BLaER1 (cell line): ENCODE data around the gene WWC1.

Experiments
- H3K27ac ChIP-seq: shearing (Covaris generic); formaldehyde crosslinking; 2 replicates; pipeline ENCODE4 v1.8.1; 2022
- H3K27me3 ChIP-seq: shearing (Covaris generic); formaldehyde crosslinking; 2 replicates; pipeline ENCODE4 v1.8.1; 2022
- H3K36me3 ChIP-seq: shearing (Covaris generic); formaldehyde crosslinking; 2 replicates; pipeline ENCODE4 v1.8.1; 2022
- H3K4me1 ChIP-seq: shearing (Covaris generic); formaldehyde crosslinking; 2 replicates; pipeline ENCODE4 v1.8.1; 2022
- H3K4me2 ChIP-seq: shearing (Covaris generic); formaldehyde crosslinking; 2 replicates; pipeline ENCODE4 v1.8.1; 2022
- H3K4me3 ChIP-seq: shearing (Covaris generic); formaldehyde crosslinking; 2 replicates; pipeline ENCODE4 v1.8.1; 2022
- H3K9ac ChIP-seq: shearing (Covaris generic); formaldehyde crosslinking; 2 replicates; pipeline ENCODE4 v1.8.1; 2022
- H3K9me3 ChIP-seq: shearing (Covaris generic); formaldehyde crosslinking; 2 replicates; pipeline ENCODE4 v1.8.1; 2022
- H4K20me1 ChIP-seq: shearing (Covaris generic); formaldehyde crosslinking; 2 replicates; pipeline ENCODE4 v1.8.1; 2022
- Cebpa-rat ChIP-seq: shearing (Covaris generic); IDR thresholded peaks from 2 replicates; pipeline ENCODE4 v1.8.1; 2022

WWC1 gene

DNA sequence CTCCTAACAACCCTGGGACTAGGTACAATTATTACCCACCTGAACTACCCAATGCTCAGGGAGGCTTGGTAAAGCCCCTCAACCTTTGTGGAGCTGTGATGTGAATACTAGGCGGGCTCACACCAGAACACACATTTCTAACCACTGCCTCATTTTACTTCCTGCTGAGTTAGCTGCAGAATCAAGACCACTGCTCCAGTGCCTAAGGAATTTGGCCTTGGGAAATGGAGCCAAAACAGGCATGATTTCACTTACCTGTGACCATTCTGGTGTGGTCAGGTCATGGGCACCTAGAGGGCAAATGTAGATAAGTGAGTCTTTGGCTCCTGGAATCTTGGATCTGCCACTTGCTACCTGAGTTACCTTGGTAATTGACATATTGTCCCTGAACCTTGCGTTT lies 5.2 kb downstream of the WWC1 start:
- Histone ChIP-seq H3K4me2 (no peak overlapping the region), H3K36me3 (no peaks in the 10 kb centered on the region), H4K20me1 (no peaks in the 10 kb centered on the region), H3K4me1 (peaks cover 14% of the 10 kb centered on the region), H3K27me3 (peaks cover 6% of the 10 kb centered on the region; the same call in 1 of the 2 replicates), H3K4me3 (no peak overlapping the region), H3K9ac (no peak overlapping the region), H3K27ac (no peak overlapping the region), H3K9me3 (no peaks in the 10 kb centered on the region)
- no peak for TF ChIP-seq Cebpa-rat

DNA sequence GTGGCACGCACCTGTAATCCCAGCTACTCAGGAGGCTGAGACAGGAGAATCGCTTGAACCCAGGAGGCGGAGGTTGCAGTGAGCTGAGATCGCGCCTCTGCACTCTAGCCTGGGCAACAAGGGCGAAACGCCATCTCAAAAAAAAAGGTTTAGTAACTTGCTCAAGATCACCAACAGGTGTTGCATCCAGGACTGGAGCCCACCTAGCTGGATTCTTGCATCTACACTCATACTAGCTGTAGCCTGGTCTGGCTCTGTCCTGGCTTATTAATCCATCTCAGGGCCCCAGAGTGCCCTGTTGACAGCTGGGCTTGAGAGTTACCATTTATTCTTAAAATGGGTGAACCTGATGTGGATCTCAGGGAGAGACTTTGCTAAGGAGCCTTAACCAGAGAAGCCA lies 7.5 kb downstream of the WWC1 start:
- no peaks in the 10 kb centered on the region for H4K20me1 ChIP-seq
- H3K4me3 ChIP-seq, result no peak overlapping the region
- H3K27me3 ChIP-seq, result no peaks in the 10 kb centered on the region
- no peaks in the 10 kb centered on the region for H3K9me3 ChIP-seq
- H3K36me3 ChIP-seq, result no peaks in the 10 kb centered on the region
- H3K4me1 ChIP-seq, result peaks cover 7% of the 10 kb centered on the region; the same call in 1 of the 2 replicates
- no peak overlapping the region for H3K9ac ChIP-seq
- no peak for TF ChIP-seq Cebpa-rat
- H3K4me2 ChIP-seq, result no peak overlapping the region
- H3K27ac ChIP-seq, result no peak overlapping the region

DNA sequence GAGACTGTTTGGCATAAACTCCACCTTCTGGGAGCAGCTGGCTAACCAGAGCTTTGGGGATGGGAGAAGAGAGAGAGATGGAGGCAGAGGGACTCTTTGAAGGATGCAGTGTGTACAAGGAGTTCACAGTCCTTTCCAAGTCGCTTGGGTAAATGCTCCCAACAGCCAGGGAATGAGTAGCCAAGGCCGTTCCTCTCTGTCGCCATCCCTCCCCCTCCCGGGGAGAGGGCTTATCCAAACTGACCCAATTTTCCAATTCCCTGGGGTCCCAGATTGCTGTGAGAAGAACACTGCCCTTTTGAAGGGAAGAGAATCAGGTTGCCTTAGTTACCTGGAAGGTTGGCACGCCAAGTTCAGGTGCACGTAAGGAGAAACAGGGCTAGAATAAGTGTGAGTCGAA lies 7.9 kb downstream of the WWC1 start:
- no peak overlapping the region for H3K27ac ChIP-seq
- H3K27me3 ChIP-seq, result no peaks in the 10 kb centered on the region
- no peaks in the 10 kb centered on the region for H3K36me3 ChIP-seq
- TF ChIP-seq Cebpa-rat, result no peak
- H4K20me1 ChIP-seq, result no peaks in the 10 kb centered on the region
- H3K4me3 ChIP-seq, result no peak overlapping the region
- H3K9ac ChIP-seq, result no peak overlapping the region
- no peak overlapping the region for H3K4me2 ChIP-seq
- H3K4me1 ChIP-seq, result peaks cover 7% of the 10 kb centered on the region; the same call in 1 of the 2 replicates
- no peaks in the 10 kb centered on the region for H3K9me3 ChIP-seq

DNA sequence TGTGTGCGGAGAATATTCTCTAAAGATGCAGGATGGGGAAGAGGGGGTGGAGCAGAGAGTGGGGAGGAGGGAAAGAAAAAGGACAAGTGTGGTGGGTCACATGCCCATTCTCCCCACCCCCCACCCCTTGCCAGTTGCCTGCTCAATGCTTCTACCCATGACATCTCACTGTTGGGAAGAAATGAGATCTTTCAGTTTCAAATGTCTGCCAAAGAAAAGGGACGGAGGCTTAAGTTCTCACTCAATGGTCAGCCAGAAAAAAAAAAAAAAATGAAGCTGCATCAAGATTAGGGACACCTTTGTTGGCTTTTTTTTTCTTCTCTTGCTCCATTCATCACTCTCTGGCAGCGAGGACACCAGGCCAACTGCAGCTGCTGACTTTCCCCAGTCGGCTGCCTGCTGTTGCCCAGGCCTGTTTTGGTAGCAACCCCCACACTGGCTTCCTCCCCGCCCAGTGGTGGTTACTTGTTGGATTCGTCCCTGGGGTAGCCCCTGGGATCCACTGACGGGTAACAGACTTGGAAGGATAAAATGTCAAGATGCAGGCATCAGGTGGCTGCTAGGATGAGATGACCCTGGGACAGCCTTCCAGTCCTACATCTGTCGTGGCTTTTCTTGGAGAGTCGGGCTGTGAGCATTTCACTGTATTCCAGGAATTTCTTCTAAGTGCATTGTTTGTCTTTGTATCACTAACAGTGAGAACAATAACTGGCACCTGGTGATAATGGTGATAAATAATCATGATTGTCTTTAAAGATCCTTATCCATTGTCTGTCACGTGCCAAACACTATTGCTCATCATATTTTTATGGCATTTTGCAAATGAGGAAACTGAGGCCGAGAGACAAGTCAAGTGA lies 9.1 kb downstream of the WWC1 start:
- Histone ChIP-seq H3K4me2 (no peak overlapping the region), H3K4me3 (no peak overlapping the region)

DNA sequence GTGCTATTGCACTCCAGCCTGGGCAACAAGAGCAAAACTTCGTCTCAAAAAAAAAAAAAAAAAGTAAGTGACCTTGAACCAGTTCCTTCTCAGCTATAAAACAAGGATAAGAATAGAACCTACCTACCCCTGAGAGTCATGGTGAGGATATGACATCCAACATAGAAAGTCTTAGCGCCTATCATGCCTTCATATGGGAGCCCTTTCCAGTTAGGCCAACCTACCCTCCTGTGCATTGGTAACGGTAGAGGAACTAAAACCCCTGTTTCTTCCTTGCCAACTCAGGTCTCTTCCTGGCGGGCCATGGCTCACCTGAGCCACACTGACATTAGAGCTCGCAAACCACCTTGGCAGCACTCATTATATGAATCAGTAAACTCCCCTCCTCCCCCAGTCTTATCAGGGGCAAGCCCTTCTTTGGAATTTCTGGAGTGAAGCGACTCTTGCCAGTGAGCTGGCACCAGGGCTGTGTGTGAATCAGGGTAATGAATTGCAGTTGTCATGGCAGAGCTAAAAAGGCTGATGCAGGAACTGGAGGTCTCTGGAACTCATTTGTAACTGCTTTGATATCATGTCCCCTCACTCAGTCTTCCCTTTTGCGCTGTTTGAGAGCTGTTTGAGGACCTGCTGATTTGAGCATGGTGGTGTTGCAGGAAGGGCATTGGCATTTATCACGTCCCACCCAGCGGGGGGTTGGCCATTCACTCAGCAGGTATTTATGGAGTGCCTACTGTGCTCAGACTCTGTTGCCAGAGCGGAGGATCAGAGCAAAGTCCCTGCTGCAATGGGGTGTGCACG lies 10.3 kb downstream of the WWC1 start:
- Histone ChIP-seq H3K9me3 (no peaks in the 10 kb centered on the region), H3K36me3 (no peaks in the 10 kb centered on the region), H3K4me1 (peaks cover 7% of the 10 kb centered on the region; the same call in 1 of the 2 replicates), H3K27ac (no peak overlapping the region), H4K20me1 (no peaks in the 10 kb centered on the region), H3K27me3 (no peaks in the 10 kb centered on the region), H3K4me2 (no peak overlapping the region), H3K4me3 (no peak overlapping the region), H3K9ac (no peak overlapping the region)
- TF ChIP-seq Cebpa-rat, result no peak

More for the DNA sequence above, 9.1 kb downstream of the WWC1 start:
- TF ChIP-seq Cebpa-rat, result no peak
- Histone ChIP-seq H4K20me1 (no peaks in the 10 kb centered on the region), H3K27ac (no peak overlapping the region), H3K27me3 (no peaks in the 10 kb centered on the region), H3K9ac (no peak overlapping the region), H3K4me1 (peaks cover 7% of the 10 kb centered on the region; the same call in 1 of the 2 replicates), H3K9me3 (no peaks in the 10 kb centered on the region), H3K36me3 (no peaks in the 10 kb centered on the region)

DNA sequence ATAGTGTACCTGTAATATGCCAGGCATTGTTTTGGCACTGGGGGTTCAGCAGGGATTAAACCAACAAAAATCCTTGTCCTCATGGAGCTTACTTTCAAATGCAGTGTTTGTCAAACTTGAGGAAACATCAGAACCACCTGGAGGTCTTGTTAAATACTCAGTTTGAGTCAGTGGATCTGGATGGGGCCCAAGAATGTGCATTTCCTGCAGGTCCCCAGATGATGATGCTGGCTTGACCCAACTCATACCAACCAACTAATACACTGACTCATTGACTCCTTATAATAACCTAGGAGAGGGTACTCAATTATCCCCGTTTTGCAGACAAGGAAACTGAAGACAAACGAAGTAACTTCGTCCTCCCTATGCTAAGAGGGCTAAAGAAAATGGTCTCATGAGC lies 11.3 kb downstream of the WWC1 start:
- Histone ChIP-seq H3K9ac (no peak overlapping the region), H3K9me3 (no peaks in the 10 kb centered on the region), H3K27ac (no peak overlapping the region), H3K4me1 (peaks cover 7% of the 10 kb centered on the region; the same call in 1 of the 2 replicates), H3K4me2 (no peak overlapping the region), H3K4me3 (no peak overlapping the region), H4K20me1 (no peaks in the 10 kb centered on the region), H3K36me3 (no peaks in the 10 kb centered on the region), H3K27me3 (no peaks in the 10 kb centered on the region)
- no peak for TF ChIP-seq Cebpa-rat

DNA sequence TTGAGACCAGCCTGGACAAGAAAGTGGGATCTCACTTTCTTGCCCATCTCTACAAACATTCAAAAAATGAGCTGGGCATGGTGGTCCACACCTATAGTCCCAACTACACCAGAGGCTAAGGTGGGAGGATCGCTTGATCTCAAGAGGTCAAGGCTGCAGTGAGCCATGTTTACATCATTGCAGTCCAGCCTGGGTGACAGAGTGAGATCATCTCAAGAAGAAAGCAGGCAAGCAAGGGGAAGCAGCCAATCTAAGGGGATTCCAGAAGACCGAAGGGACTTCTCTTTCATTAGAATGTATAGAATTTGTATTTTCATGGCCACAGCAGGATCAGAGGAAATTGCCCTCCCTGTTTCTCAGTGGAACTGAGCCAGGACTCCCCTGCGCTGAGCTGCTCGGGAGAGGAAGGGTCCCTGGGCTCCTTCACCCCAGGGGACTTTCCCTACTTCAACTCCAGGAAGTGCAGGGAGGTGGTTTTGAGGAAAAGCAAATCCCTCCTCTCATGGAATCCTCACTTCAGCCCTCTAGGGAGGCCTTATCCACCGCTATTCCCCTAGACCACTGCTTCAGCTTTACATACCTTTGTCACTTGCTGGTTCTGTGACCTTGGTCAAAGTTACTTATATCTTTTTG lies 12.1 kb downstream of the WWC1 start:
- no peak overlapping the region for H3K4me2 ChIP-seq
- H3K27me3 ChIP-seq, result no peaks in the 10 kb centered on the region
- H3K27ac ChIP-seq, result no peak overlapping the region
- H3K9ac ChIP-seq, result no peak overlapping the region
- no peak overlapping the region for H3K4me3 ChIP-seq
- no peaks in the 10 kb centered on the region for H3K9me3 ChIP-seq
- H3K4me1 ChIP-seq, result peaks cover 7% of the 10 kb centered on the region; the same call in 1 of the 2 replicates
- H4K20me1 ChIP-seq, result no peaks in the 10 kb centered on the region
- TF ChIP-seq Cebpa-rat, result no peak
- no peaks in the 10 kb centered on the region for H3K36me3 ChIP-seq

DNA sequence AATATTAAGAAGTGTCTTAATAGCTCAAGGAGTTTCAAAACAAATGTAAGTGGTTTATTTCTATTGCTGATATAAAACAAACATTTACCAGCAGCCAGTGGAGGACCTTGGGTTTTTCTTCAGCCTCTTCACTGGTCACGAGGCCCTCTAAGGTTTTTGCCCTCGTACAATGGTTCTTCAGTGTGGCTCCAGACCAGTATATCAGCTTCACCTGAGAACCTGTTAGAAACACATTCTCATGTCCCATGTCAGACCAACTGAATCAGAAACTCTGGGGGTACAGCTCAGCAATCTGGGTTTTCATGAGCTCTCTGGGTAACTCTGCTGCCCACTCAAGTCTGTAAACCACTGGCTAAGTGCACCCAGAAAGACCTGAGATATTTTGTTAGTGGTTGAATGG lies 12.9 kb downstream of the WWC1 start:
- H3K9me3 ChIP-seq, result no peaks in the 10 kb centered on the region
- no peak overlapping the region for H3K4me2 ChIP-seq
- no peak overlapping the region for H3K4me3 ChIP-seq
- H3K36me3 ChIP-seq, result no peaks in the 10 kb centered on the region
- no peaks in the 10 kb centered on the region for H3K27me3 ChIP-seq
- H3K4me1 ChIP-seq, result peaks cover 7% of the 10 kb centered on the region; the same call in 1 of the 2 replicates
- TF ChIP-seq Cebpa-rat, result no peak
- no peaks in the 10 kb centered on the region for H4K20me1 ChIP-seq
- H3K27ac ChIP-seq, result no peak overlapping the region
- no peak overlapping the region for H3K9ac ChIP-seq

DNA sequence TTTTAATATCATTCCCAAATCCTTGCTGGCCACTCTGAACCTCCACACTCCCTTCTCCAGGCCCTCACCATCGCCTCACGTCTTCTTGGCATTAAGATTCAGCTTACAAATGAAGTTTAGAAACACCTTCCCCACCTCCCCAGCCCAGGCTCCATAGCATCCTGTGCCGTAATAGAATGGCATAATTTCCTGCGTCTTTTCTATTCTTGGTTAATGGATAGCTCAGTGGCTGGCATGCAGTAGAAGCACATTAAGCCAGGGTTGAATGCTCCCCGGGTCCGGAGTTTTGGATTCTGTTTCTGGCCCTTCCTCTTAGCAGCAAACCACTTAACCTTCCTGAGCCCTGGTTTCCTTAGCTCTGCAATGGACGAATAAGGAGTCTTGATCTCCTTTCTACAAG lies 13.8 kb downstream of the WWC1 start:
- no peak overlapping the region for H3K9ac ChIP-seq
- no peaks in the 10 kb centered on the region for H3K27me3 ChIP-seq
- H4K20me1 ChIP-seq, result no peaks in the 10 kb centered on the region
- H3K4me1 ChIP-seq, result peaks cover 5% of the 10 kb centered on the region; the same call in 1 of the 2 replicates
- TF ChIP-seq Cebpa-rat, result no peak
- no peak overlapping the region for H3K27ac ChIP-seq
- no peaks in the 10 kb centered on the region for H3K9me3 ChIP-seq
- H3K4me2 ChIP-seq, result no peak overlapping the region
- H3K4me3 ChIP-seq, result no peak overlapping the region
- no peaks in the 10 kb centered on the region for H3K36me3 ChIP-seq

DNA sequence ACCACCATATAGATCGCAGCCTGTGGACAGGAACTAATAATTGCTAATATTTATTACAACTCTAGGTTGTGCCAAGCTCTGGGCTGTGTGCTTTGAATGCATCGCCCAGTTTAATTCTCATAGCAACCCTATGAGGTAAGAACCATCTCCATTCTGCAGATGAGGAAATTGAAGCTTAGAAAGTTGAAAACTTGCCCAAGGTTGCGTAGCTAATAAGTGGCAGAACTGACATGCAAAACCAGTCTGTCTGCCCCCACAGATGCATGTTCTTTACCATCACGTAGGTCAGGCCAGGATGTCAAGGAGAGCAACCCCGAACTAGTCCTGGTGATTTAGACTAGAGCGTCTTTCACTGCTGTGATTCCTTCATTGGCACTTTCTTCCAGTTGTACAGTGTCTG lies 15.6 kb downstream of the WWC1 start:
- Histone ChIP-seq H3K27ac (no peak overlapping the region), H3K4me2 (no peak overlapping the region), H4K20me1 (peaks cover 4% of the 10 kb centered on the region; the same call in 1 of the 2 replicates), H3K4me1 (no peaks in the 10 kb centered on the region), H3K9me3 (no peaks in the 10 kb centered on the region), H3K9ac (no peak overlapping the region), H3K36me3 (no peaks in the 10 kb centered on the region), H3K4me3 (no peak overlapping the region), H3K27me3 (no peaks in the 10 kb centered on the region)
- no peak for TF ChIP-seq Cebpa-rat
